Lower leg skin (tissue), 3 donors: ENCODE data around the gene ABCB9.

Experiments used
- CTCF ChIP-seq, 3 donors: fragments of 450-650 bp; IDR thresholded peaks; one replicate each; pipeline ENCODE4 v1.5.1; 2016; ENCODE audit warnings: antibody characterized with exemption in 3 of 3, mild to moderate bottlenecking in 3 of 3, moderate library complexity in 2 of 3
- POLR2A ChIP-seq, 2 donors: fragments of 450-650 bp; IDR thresholded peaks; one replicate each; pipeline ENCODE4 v1.6.1; 2016 to 2017; ENCODE audit warnings: antibody characterized with exemption in 2 of 2, mild to moderate bottlenecking in 1 of 2, moderate library complexity in 1 of 2

GRCh38 chr12:122980183-122981035, 14.1 kb upstream of the ABCB9 start, which contains the start of gene ARL6IP4:
- TF ChIP-seq POLR2A (IDR thresholded peaks at IDR 0.05) (peak in 1 of 2 donors; percentile 40), CTCF (IDR thresholded peaks at IDR 0.05) (no peak)
